ENCODE results near the gene ETV1. TPM values are rescaled to one million over a fixed set of nuclear protein-coding genes. Genes with fewer than 3 reads are reported as not detected.

ETV1 gene
- total RNA-seq, 1 experiment from 2014 or later = 23.3 TPM

DNA sequence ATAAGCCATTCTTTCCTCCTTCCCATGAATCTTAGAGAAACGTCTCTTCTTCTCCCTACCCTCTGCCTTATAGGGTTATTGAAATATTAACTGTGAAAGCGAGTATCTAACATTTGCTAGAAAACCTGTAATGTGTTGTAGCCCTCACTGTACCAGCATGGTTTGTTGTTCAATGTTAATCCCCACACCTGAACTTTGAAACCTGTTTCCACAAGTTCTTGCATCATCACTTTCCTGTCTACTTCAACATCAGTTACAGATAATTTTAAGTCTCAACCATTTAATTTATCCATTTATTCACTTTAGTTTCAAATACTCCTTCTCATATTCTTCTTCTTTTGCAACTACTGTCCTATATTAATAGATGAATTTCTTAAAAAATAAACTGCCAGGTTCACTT, 148.2 kb downstream of the ETV1 start:
- H3K27ac ChIP-seq (ENCODE audit: low read depth, low read length) = no peak overlapping the region
- intact Hi-C loops (cut with micrococcal nuclease) = no loop called here
- POLR2A ChIA-PET = no interaction called here

More for the DNA sequence above, 148.2 kb downstream of the ETV1 start:
- H2AFZ ChIP-seq (ENCODE audit: low read depth, low read length, poor library complexity, severe bottlenecking) = no peak overlapping the region
- no peaks in the 10 kb centered on the region for H3K9me2 ChIP-seq (ENCODE audit: insufficient read depth)
- DNase-seq (ENCODE audit: low read depth, low spot score) (no peak), ATAC-seq (no peak)
- no TSS peak for BruUV-seq (replicated peaks)
- H3K27me3 ChIP-seq (ENCODE audit: insufficient read depth, low read length) = no peaks in the 10 kb centered on the region
- H3K79me2 ChIP-seq (ENCODE audit: insufficient read depth, low read length) = no peaks in the 10 kb centered on the region
- H3K36me3 ChIP-seq (ENCODE audit: control insufficient read depth in 1 of 2, insufficient read depth in 2 of 2, low read length in 2 of 2) = no peaks in the 10 kb centered on the region
- H3K4me1 ChIP-seq (ENCODE audit: control insufficient read depth in 1 of 2, insufficient read depth in 2 of 2, low read length in 2 of 2) = no peaks in the 10 kb centered on the region
- RAD21 ChIA-PET (ENCODE audit: low non-redundant PET in 1 of 2, low total read pairs in 2 of 2, uncharacterized antibody in 2 of 2, unreplicated experiment in 2 of 2) = no interaction called here
- no peak overlapping the region for H3K4me2 ChIP-seq (ENCODE audit: low read length)
- no peak for TF ChIP-seq SRF (IDR thresholded peaks at IDR 0.05; ENCODE audit: low read depth)
- no peak for TF ChIP-seq EZH2phosphoT487 (IDR thresholded peaks at IDR 0.05; ENCODE audit: borderline replicate concordance)
- TF ChIP-seq, protein P1, sequence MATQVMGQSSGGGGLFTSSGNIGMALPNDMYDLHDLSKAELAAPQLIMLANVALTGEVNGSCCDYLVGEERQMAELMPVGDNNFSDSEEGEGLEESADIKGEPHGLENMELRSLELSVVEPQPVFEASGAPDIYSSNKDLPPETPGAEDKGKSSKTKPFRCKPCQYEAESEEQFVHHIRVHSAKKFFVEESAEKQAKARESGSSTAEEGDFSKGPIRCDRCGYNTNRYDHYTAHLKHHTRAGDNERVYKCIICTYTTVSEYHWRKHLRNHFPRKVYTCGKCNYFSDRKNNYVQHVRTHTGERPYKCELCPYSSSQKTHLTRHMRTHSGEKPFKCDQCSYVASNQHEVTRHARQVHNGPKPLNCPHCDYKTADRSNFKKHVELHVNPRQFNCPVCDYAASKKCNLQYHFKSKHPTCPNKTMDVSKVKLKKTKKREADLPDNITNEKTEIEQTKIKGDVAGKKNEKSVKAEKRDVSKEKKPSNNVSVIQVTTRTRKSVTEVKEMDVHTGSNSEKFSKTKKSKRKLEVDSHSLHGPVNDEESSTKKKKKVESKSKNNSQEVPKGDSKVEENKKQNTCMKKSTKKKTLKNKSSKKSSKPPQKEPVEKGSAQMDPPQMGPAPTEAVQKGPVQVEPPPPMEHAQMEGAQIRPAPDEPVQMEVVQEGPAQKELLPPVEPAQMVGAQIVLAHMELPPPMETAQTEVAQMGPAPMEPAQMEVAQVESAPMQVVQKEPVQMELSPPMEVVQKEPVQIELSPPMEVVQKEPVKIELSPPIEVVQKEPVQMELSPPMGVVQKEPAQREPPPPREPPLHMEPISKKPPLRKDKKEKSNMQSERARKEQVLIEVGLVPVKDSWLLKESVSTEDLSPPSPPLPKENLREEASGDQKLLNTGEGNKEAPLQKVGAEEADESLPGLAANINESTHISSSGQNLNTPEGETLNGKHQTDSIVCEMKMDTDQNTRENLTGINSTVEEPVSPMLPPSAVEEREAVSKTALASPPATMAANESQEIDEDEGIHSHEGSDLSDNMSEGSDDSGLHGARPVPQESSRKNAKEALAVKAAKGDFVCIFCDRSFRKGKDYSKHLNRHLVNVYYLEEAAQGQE (IDR thresholded peaks at IDR 0.05; ENCODE audit: low read depth) = no peak
- CTCF ChIA-PET = no interaction called here
- H3K4me3 ChIP-seq (replicated peaks in 1 of 2; ENCODE audit: low read depth in 1 of 2, low read length in 2 of 2) = no peak overlapping the region
- no peaks in the 10 kb centered on the region for H3K9me3 ChIP-seq (ENCODE audit: control insufficient read depth in 1 of 2, insufficient read depth in 1 of 2, low read depth in 1 of 2, low read length in 2 of 2)
- no peak overlapping the region for H3K9ac ChIP-seq (ENCODE audit: low read length)
- no peaks in the 10 kb centered on the region for H4K20me1 ChIP-seq (ENCODE audit: insufficient read depth)
